GM18502 (cell line): ENCODE results near the gene GPR55.
A peak's percentile ranks its signal among the peaks of the same experiment; 100 is the strongest.

Source experiments
- ATAC-seq: cut with Tn5 transposase; IDR thresholded peaks from one replicate; pipeline ENCODE4 v1.9.1; 2021; ENCODE audit warnings: mild to moderate bottlenecking; ENCODE audit not compliant: unreplicated experiment, poor library complexity

GPR55 gene

DNA sequence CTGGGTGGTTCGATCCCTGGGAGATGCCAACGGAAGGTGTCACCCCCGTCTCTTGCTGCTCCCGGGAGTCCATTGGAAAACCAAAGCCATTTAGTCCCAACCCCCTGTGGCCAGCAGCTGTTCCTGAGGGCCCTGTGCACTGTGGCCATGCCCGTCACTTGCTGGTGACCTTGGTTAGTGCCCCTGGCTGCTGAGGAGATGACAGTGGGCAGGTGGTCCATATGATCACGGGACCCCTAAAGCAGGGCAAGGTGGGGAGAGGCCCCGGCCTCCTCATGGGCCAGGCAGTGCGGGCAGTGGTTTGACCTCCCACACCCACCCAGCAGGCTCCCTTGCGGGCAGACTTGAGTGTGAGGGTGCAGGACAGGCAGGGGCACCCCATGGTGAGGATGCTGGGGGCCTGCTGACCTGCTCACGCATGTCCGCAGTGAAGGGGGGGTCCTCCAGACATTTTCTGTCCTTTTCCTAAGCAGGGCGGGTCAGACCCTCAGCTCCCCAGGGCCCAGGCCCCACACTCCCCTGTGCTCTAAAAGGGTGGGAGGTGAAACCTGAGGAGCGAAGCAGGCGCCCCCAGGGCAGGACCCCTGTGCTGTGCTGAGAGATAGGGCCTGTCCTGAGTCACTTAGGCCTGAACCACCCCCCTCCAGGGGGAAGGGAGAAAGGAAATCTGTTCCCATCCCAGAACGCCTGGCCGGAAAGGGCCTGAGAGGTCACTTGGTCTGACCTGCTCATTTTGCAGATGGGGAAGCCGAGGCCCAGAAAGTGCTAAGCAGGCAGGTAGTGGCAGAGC lies 53.5 kb downstream of the GPR55 start:
- ATAC-seq: no peak

DNA sequence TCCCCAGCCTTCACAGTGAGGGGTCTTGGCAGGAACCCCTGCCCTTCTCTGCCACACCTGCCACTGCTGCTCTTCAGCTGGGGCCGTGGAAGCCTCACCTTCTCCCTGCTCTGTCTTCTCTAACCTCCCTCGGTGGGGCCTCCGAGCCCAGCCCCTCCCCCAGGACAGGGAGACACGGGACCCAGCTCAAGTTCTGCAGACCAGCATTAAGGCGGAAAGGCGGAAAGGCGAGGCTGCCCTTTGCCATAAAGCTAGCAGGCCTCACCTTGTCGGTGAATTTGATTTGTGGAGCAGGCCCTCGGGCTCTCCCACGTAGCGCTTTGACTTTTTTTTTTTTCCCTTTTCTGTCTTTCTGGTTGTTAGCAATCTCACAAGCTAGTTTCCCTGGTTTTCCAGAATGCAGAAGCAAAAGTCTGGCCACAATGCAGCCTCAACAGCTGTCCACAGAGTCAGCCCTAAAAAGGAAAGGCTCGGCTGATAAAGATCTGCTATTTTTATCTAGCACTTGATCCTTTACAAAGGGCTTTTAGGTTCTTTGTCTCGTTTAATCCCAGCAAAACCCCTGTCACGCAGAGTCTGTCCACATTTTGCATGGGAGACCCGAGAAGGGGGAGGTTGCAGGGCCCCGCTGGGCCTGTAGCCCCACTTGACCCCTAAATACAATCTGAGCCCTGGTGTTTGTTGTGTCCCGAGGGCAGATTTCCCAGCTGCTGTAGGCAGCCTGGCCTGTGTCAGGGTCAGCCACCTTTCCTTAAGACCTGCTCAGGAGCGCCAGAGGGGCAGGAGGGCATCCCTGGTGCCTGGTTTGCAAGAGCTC lies 54.3 kb downstream of the GPR55 start:
- no peak for ATAC-seq

DNA sequence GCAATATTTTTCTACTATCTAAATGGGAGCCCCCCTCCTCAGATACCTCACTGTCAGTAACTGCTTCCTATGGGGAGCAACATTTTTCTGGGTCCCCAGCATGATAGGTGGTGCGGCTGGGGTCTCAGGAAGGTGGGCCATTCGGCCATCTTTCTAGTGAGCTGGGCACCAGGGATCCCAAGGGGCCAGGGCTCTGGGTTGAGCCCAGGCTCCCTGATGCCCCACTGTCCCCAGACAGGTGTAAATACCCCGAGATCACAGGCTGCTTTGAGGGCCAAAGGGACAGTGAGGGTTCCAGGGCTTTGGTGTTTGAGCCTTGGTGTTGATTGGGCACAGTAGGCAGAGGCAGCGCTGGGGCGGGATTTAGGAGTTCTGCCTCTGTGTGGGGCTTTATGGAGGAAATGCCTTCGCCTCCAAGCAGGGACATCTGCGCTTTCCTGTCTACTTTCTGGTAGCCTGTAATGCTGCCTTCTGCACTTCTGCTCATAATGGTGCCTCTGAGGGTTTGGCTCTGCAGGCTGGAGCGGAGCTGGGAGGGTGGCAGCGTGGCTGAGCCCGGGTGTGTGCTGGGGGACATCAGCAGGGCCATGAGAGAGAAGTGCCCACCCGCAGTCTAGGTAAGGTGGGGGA lies 55.0 kb downstream of the GPR55 start:
- ATAC-seq: no peak

DNA sequence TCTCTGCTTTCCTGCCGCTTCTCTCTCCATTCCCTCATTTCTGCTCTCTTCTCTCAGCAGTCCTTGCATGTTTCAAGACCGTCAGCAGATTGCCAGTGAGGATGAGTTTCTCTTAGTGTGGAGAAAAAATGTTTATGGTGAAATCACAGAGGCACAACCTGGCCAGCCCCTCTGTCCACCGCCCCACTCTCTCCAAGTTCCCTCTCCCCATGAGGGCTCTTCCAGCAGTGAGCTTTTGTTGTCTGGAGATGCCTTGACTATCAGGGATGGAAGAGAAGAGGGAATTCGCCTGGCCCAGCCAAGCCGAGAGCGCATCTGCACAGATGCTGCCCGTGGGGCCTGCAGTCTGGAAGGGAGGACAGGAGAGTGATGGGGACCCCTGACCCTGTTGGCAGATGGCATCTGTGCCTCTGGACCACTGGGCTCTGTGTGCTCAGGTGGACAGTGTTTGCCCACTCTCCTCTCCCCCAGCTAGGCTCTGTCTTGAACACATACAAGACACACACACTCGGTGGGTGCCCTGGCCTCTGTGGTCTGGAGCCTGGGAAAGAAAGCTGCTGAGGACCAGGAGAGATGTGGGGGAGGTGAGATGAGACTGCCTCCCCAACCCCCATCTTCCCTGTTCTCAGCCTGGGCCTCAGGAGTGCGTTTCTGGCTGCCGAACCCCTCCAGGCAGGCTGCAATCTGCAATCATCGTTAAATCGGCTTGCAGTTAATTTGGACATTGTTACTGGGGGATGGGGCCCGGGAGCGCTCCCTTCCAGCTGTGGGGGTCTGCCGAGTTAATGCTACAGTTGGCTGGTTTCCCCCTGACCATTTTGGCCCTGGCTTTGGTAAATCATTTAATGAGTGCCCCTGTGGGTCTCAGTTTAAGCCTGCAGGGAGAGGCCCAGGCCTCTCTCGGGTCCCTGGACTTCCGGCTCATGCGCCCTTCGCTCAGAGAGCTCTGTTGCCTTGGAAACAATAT lies 55.8 kb downstream of the GPR55 start:
- no peak for ATAC-seq

DNA sequence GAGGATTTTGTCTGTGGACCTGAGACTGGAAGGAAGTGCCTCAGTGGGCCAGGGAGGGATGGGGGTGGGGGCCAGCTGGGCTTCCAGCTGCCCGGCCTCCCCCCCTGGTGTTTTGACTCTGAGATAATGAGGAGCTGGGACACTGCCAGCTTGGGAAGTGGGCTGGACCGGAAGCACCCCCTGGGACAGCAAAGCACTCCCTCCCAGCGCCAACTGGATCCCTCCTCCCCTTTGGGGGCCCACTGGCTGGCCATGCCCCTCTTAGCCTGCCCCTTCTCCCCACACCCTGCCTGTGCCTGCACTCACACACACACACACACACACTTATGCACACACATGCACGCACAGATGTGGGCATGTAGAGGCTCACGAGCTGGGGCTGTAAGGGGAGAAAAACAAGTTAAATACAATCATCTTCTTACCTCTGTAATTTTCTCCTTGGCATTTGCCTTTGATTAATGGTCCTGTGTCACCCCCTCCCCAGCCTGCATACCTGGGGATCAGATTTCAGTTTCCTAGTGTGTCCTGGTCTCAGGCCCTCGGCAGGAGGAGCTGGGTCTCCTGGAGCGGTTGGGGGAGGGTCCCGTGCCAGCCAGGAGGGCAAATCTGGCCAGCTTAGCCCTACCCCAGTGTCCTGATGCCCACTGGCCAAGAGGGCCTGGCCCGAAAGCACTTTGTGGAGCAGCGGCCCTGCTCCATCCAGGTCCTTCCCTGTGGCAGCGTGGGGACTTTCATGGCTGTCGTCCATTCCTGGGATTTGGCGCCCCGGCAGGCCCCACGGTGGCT lies 56.7 kb downstream of the GPR55 start:
- no peak for ATAC-seq

DNA sequence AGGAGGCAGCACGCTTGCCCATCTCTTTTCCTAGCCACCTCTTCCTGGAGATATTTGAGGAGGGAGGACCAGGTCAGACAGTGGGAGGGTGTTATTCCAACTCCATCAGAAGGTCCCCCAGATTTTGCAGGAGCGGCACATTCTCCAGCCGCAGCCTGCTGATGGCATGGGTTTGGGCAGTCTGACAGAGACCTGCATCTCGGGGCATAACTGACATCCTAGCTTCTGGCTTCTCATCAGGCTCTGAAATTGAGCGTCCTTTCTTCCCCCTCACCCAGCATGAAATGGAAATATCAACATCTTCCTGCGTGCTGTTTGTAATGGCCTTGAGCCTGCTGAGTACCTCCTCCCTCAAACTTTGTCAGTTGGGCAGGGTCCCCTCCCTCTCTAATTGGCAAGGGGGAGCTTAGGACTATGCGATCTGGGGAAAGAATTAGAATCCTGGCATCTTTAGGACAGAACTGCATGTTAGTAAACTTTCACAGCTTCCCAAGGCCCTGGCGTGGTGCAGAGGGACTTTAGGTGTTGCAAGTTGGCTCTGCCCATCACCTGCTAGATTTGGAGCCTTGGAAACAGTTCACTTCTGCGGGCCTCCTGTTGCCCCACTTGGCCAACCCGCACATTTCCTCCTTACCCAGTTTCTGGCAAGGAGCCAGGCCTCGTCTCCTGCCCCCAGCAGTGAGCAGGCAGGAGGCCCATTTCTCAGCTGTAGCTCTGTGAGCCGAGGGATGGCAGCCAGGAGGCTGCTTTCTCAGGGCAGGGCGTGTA lies 58.1 kb downstream of the GPR55 start:
- no peak for ATAC-seq

DNA sequence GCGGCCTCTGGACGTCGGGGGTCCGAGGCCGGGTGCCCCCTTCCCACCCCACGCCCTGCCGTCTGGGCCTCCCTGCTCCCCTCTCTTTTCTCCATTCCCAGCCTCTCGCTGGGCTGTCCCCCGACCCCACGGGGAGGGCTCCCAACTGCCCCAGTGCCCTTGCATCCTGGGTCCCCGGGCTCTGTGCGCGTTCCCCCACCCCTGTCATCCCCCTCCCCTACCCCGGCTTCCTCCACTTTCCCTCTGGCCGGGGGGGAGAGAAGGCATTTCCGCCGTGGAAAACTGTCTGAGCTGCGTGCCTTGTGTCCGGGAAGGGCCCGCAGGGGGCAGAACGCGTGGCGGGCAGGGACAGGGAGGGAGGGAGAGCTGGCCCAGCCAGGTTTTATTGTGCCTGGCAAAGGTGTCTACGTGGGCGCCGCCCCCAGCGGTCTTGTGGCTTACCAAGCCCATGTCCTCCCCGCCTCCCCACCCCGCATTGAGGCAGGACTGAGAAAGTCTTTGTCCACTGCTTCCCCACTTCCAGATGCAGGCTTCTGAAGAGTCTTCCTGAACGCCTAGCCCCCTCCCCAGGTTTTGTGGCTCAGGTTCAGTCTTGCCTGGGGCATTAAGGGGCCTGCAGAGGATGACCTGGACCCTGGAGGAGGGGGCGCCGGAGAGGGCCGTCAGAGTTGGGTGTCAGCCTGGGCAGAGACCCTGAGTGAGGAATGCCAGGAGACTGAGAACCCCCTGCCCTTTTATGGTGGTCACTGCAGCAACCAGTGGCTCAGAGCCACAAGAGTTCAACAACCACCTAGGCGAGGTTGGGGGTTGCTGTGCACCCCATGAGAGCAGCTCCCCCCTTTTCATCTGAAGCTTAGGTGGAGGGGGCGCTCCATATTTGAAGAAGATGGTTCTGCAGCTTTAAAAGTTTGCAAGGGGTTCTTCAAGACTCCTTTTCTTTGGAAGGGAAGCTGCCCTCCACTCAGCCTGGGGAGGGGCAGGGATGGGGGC lies 59.0 kb downstream of the GPR55 start:
- no peak for ATAC-seq

DNA sequence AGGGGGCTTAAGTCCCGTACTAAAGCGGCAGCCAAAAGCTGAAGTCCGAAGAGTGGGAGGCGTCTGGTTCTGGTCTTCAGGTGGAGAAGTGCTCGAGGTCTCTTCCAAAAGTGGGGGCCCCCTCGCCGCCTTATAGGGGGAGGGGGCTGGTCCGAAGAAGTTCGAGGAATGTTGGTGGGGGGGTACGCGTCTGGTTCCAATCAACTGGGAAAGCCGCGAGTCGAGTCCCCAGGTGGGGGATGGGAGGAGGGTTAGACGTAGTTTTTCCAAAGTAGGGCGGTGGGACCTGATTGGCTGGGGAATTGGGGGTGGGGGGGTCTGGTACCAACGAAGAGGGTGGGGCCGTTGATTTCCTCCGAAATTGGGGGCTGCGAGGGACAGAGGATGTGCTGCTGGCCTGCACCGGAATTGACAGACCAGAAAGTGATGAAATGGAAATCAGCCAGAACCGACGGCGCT lies 59.7 kb downstream of the GPR55 start:
- ATAC-seq: no peak

DNA sequence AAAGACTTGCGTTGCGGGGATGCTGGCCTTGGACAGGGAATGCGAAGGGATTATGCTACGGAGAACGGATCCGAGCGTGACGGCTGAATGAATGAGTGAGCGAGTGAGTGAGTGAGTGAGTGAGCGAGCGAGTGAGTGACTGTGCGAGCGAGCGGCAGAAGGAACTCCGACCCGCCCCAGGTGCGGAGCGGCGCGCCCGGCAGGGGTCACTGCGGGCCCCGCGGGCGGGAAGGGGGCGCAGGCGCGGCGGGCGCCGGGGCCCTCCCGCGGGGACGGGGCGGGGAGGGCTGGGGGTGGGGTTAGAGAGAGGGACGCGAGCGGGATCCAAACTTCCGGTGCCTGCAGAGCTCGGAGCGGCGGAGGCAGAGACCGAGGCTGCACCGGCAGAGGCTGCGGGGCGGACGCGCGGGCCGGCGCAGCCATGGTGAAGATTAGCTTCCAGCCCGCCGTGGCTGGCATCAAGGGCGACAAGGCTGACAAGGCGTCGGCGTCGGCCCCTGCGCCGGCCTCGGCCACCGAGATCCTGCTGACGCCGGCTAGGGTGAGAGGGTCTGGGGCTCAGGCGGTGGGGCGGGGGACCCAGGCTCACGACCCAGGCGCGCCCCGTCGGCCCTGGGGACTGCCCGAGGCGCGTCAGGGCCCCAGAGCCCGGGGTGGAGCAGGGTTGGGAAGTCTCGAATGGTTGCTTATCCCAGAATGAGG lies 60.3 kb downstream of the GPR55 start, which contains the start of gene ITM2C:
Gene ITM2C (plus strand): TSS at position 338 of the 702 bp plus-strand sequence. CDS start 84 bp downstream, at position 422.
- ATAC-seq: peak; percentile 68

DNA sequence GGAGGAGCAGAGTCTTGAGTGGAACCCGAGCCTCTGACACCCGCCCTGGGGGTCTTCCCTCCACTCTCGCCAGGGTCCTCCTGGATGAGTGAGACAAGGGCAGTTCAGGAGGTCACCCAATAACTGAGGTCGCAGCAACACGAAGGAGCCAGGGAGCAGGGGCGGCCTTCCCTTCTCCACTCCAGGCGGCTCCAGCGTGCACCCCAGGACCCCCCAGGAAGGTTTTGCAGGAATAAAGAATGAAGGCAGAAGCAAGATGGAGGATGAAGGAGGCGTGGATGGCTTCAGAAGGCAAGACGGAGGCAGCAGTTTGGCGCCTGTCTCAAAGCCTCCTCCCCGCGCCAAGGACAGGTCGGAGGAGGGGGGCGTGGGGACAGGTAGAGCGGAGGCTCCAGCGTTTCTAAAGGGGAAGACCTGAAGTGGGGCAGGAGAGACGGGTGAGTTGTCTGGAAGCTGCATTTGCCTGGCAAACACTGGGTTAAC lies 60.9 kb downstream of the GPR55 start:
- no peak for ATAC-seq

DNA sequence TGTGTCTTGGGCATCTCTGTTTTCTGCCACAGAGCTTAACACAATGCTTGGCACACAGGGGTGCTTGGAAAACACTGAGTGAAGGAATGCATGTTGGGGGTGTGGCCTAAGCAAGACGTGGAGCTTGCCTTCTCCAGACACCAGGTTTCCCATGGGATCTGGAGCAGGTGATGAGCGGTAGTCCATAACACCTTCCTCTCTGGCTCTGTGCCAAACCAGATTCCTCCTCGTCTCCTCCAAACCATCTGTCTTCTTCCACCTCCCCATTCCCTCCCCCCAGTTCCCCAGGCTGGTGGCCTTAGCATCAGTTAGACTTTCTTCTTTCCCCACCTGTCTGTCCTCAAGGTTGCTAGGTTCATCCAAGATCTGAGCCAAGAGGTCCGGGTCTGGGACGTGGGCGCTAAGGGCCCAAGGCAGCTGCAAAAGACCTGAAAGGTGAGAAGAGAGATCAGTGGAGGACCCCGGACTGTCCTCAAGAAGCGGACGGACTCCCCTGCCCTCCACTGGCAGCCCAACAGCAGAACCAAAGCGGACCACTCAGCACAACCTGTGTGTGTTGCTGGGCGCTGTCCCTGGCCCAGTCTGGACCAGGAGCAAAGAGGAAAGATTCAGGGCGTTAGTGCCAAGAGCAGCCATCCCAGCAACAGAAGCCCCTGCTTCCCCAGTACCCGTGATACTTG lies 61.5 kb downstream of the GPR55 start:
- ATAC-seq: no peak

DNA sequence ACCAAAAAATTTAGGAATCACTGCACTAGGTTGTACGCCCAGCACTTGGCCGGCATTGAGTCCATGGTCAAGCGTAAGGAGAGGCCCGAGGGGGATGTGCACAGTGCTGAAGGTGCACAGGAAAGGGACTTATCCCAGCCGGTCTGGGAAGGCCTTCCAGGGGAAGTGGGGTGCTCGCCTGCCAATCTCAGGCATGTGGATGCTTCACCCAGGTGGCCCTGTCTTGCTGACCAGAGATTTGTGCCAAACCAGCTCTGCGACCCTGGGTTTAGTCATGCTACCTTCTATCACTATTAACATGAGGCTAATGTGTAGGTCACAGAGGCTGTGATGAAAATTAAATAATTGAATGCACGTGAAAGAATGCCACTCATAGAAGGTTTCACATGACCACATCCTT lies 62.0 kb downstream of the GPR55 start:
- ATAC-seq: no peak

DNA sequence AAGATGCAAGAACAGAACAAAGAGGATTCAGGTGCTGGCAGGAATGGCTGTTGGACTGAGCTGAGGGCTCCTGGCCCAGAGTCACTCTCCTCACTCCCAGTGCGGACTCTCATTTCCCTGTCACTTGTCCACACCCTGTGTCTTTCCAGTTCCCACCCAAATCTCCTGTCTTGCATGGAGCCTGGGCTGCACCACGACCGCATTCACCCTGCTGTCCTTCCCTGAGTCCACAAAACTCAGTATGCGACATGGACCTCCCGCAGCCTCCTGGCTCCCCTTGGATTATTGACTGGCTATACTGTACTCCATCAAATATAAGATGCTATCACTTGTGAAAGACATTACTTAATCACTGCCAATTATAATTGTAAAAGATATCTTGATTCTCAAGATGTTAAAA lies 62.8 kb downstream of the GPR55 start:
- ATAC-seq: no peak

DNA sequence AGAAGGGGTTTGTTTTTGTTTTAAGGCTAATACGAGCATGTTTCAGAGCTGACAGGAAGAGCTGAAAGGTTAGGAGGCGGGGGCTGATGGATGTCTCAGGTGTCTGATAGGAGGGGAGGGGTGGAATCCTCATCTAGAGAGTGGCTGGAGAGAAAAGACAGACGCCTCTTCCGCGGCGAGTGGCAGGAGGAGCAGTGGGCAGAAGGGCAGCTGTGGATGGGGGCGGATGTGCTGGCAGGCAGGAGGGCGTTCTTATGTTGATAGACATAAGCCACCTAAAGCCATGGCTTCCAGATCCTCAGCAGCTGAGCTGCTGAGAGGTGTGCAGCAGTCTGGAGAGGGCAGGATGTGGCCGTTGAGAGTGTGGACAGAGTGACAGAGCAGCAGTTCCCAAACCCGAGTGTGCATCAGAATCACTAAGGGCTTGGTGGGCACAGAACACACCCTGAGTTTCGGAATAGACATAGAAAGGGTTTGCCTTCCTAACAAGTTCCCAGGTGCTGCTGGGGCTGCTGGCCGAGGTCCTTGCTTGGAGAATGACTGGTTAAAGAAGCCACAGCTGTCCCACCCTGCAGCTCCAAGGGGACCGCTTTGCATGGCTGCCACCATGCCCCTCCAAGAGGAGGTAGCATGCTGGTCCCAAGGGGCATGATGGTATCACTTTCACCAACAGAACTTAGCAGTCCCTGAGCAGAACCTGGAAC lies 63.3 kb downstream of the GPR55 start:
- ATAC-seq: no peak
